HepG2 (cell line): ENCODE data around the gene CDH13. TPM values are rescaled to one million over a fixed set of nuclear protein-coding genes. Genes with fewer than 3 reads are reported as not detected.

Source experiments
- ATAC-seq: fragments of 200-7000 bp; cut with Tn5 transposase; 3 replicates; pipeline ENCODE4 v1.9.1; 2020; ENCODE audit warnings: mild to moderate bottlenecking, moderate library complexity
- BruUV-seq: library from RNA; stranded (reverse); fragments of 400-500 nt; replicated peaks from 2 replicates; lab custom pipeline; 2021; lab: Mats Ljungman, UMichigan
- CTCF ChIA-PET: fragments of 300-600 bp; formaldehyde crosslinking; extraction: SDS; loops from one replicate; lab custom pipeline; 2021; ENCODE audit warnings: low total read pairs, inconsistent platforms, low intra/inter-chr PET ratio; lab: Yijun Ruan, JAX
- POLR2A ChIA-PET: fragments of 350-600 bp; sonication (Branson Sonifier 250); formaldehyde crosslinking; loops from one replicate; lab custom pipeline; 2020; ENCODE audit warnings: antibody characterized with exemption, inconsistent platforms; lab: Yijun Ruan, JAX
- DNase-seq: peaks from one replicate; pipeline ENCODE4 v3.0.0-alpha.2; 2015; ENCODE audit warnings: low spot score
- FAIRE-seq: peaks from 3 replicates; lab custom pipeline; 2011; peaks lifted over from hg19 to GRCh38; lab: Jason Lieb, UNC
- H2AFZ ChIP-seq: one replicate; pipeline ENCODE4 v1.6.1; 2011; ENCODE audit warnings: low read length, inconsistent platforms
- H3K27ac ChIP-seq: fragments of 300-600 bp; 3 replicates; pipeline ENCODE4 v1.8.0; 2011; ENCODE audit warnings: mixed run types, mild to moderate bottlenecking, mixed read lengths, low read length, inconsistent platforms; ENCODE audit not compliant: insufficient read depth; ENCODE audit errors: extremely low read length
- H3K27me3 ChIP-seq, 2 experiments: fragments of 200-600 bp in 1 of 2; 2 replicates in 1 of 2; 3 replicates in 1 of 2; pipeline versions ENCODE4 v1.6.0 to v1.8.0; 2011; ENCODE audit warnings: low read length in 2 of 2, mild to moderate bottlenecking in 2 of 2, moderate library complexity in 2 of 2, inconsistent platforms in 1 of 2; ENCODE audit not compliant: insufficient read depth in 2 of 2, control insufficient read depth in 1 of 2
- H3K36me3 ChIP-seq, 2 experiments: fragments of 200-600 bp in 1 of 2; replicated peaks in 1 of 2; 2 replicates in 1 of 2; 3 replicates in 1 of 2; pipeline versions ENCODE4 v1.5.1 to v1.8.0; 2011; ENCODE audit warnings: low read length in 2 of 2, inconsistent platforms in 1 of 2; ENCODE audit not compliant: insufficient read depth in 2 of 2, control insufficient read depth in 1 of 2
- H3K4me1 ChIP-seq: 2 replicates; pipeline ENCODE4 v1.5.1; 2012; ENCODE audit warnings: low read length, inconsistent platforms; ENCODE audit not compliant: insufficient read depth
- H3K4me2 ChIP-seq: 2 replicates; pipeline ENCODE4 v1.6.0; 2011; ENCODE audit warnings: low read depth, low read length, inconsistent platforms
- H3K4me3 ChIP-seq, 3 experiments: fragments of 200-600 bp in 1 of 3; sonication (generic), shearing (Covaris generic) in 1 of 3; replicated peaks in 1 of 3; 2 replicates each; pipeline ENCODE4 v1.5.1; 2011 to 2016; ENCODE audit warnings: low read length in 3 of 3, inconsistent platforms in 2 of 3, low read depth in 2 of 3, mild to moderate bottlenecking in 2 of 3, control low read depth in 1 of 3, mixed read lengths in 1 of 3; ENCODE audit not compliant: insufficient read depth in 1 of 3
- H3K79me2 ChIP-seq: one replicate; pipeline ENCODE4 v1.6.1; 2011; ENCODE audit warnings: low read length, inconsistent platforms; ENCODE audit not compliant: insufficient read depth
- H3K9ac ChIP-seq: 2 replicates; pipeline ENCODE4 v1.6.0; 2011; ENCODE audit warnings: mild to moderate bottlenecking, low read depth, low read length, inconsistent platforms; ENCODE audit not compliant: insufficient read depth
- H3K9me3 ChIP-seq: 2 replicates; pipeline ENCODE4 v1.5.1; 2012; ENCODE audit warnings: mild to moderate bottlenecking, low read length
- H4K20me1 ChIP-seq: 2 replicates; pipeline ENCODE4 v1.6.0; 2011; ENCODE audit warnings: inconsistent platforms, mild to moderate bottlenecking, low read length, moderate library complexity; ENCODE audit not compliant: insufficient read depth
- DBP ChIP-seq: sonication (generic); formaldehyde crosslinking; IDR thresholded peaks from 2 replicates; pipeline ENCODE4 v1.4.0; 2020; ENCODE audit warnings: missing genetic modification reagents; ENCODE audit errors: not compliant biosample characterization
- DMAP1 ChIP-seq: IDR thresholded peaks from 2 replicates; pipeline ENCODE4 v1.6.1; 2016
- DRAP1 ChIP-seq: IDR thresholded peaks from 2 replicates; pipeline ENCODE4 v1.6.1; 2016; ENCODE audit warnings: missing genetic modification reagents, missing compliant biosample characterization
- EP300 ChIP-seq, 3 experiments: sonication (generic) in 1 of 3; formaldehyde crosslinking in 1 of 3; IDR thresholded peaks; 2 replicates each; pipeline versions ENCODE4 v1.5.1 to v1.6.1; 2011 to 2020; ENCODE audit warnings: low read depth in 2 of 3, low read length in 2 of 3, borderline replicate concordance in 1 of 3, improper control_type of control experiment in 1 of 3, mild to moderate bottlenecking in 1 of 3, missing genetic modification reagents in 1 of 3, moderate library complexity in 1 of 3
- HES4 ChIP-seq: sonication (generic); formaldehyde crosslinking; IDR thresholded peaks from 2 replicates; pipeline ENCODE4 v1.9.0; 2021; ENCODE audit warnings: mild to moderate bottlenecking, missing genetic modification reagents, borderline replicate concordance
- PREB ChIP-seq: sonication (generic); formaldehyde crosslinking; IDR thresholded peaks from 2 replicates; pipeline ENCODE4 v1.4.0; 2020; ENCODE audit warnings: missing genetic modification reagents
- ZBTB2 ChIP-seq: sonication (generic); formaldehyde crosslinking; IDR thresholded peaks from 2 replicates; pipeline ENCODE4 v1.8.0; 2022; ENCODE audit warnings: low read depth, missing genetic modification reagents
- ZFP36L1 ChIP-seq: sonication (generic); formaldehyde crosslinking; IDR thresholded peaks from 2 replicates; pipeline ENCODE4 v1.8.0; 2022; ENCODE audit warnings: mild to moderate bottlenecking, missing genetic modification reagents, moderate library complexity
- ZFP36L2 ChIP-seq: sonication (generic); formaldehyde crosslinking; IDR thresholded peaks from 2 replicates; pipeline ENCODE4 v1.4.0; 2020; ENCODE audit warnings: missing genetic modification reagents
- ZNF333 ChIP-seq: sonication (generic); formaldehyde crosslinking; IDR thresholded peaks from 2 replicates; pipeline ENCODE4 v1.4.0; 2020; ENCODE audit warnings: mild to moderate bottlenecking, missing genetic modification reagents, borderline replicate concordance
- ZNF713 ChIP-seq: sonication (generic); formaldehyde crosslinking; IDR thresholded peaks from 2 replicates; pipeline ENCODE4 v1.4.0; 2020; ENCODE audit warnings: mild to moderate bottlenecking, missing genetic modification reagents
- ZUFSP ChIP-seq: sonication (generic); formaldehyde crosslinking; IDR thresholded peaks from 2 replicates; pipeline ENCODE4 v1.9.0; 2021; ENCODE audit warnings: missing genetic modification reagents, mild to moderate bottlenecking, borderline replicate concordance
- WGBS: methylation state at CpG from one replicate; pipeline ENCODE4 v1.1.6; 2017; ENCODE audit warnings: low lambda C conversion rate; 5-methylcytosine and 5-hydroxymethylcytosine counted together
- in situ Hi-C: cut with HindIII; loops from 2 replicates; pipeline ENCODE4 v1.10.0; 2017; ENCODE audit warnings: low pct_unique_long_range_greater_than_20kb; ENCODE audit not compliant: extremely low pct_ligation_motif_present
- intact Hi-C: fragments of 100-400 bp; cut with micrococcal nuclease; formaldehyde crosslinking; loops from one replicate; pipeline ENCODE4 v1.10.0; 2022; ENCODE audit not compliant: unreplicated experiment
- polyA plus RNA-seq, 8 experiments: library from polyadenylated mRNA; depleted of rRNA in 3 of 8; stranded (reverse) in 7 of 8; unstranded in 1 of 8; fragments of >200 nt; fragmentation: Illumina TruSeq in 4 of 8; extraction: Trizol in 4 of 8; gene quantifications; 2 replicates each; pipeline versions ENCODE4 v1.2.1 to v1.2.3, GENCODE V29; 2011 to 2016; ENCODE audit warnings: low read depth in 4 of 8, missing spikeins in 1 of 8, mixed read lengths in 1 of 8; ENCODE audit not compliant: insufficient read depth in 1 of 8
- total RNA-seq, 5 experiments: library from RNA; depleted of rRNA; stranded (reverse); fragments of >200 nt; fragmentation: Illumina TruSeq; extraction: Trizol; gene quantifications; 2 replicates each; pipeline ENCODE4 v1.2.3, GENCODE V29; 2016; ENCODE audit warnings: low read depth in 1 of 5

Gene CDH13
- total and polyA plus RNA-seq, 2 of the 13 experiments (the other 11 are each of a cell fraction or from before 2014, with no cell fraction given) = not detected

GRCh38 chr16:82993926-82994325 lies 367.2 kb downstream of the CDH13 start:
- FAIRE-seq = no peak
- Histone ChIP-seq H3K4me2 (no peak overlapping the region), H3K27ac (no peak overlapping the region), H3K9ac (no peak overlapping the region), H3K79me2 (no peaks in the 10 kb centered on the region), H3K36me3 (no peaks in the 10 kb centered on the region), H3K27me3 (no peaks in the 10 kb centered on the region), H3K4me1 (no peaks in the 10 kb centered on the region), H3K9me3 (peaks cover 55% of the 10 kb centered on the region), H4K20me1 (no peaks in the 10 kb centered on the region), H3K4me3 (no peak overlapping the region)
- POLR2A ChIA-PET = no interaction called here
- in situ Hi-C loops = no loop called here
- no peak for ATAC-seq
- TF ChIP-seq HES4 (CRISPR knock-in tag) (no peak), DRAP1 (CRISPR knock-in tag) (no peak), DMAP1 (CRISPR knock-in tag) (no peak), ZUFSP (no peak)
- TF ChIP-seq, all 625 proteins: peak for 0
- CTCF ChIA-PET = no interaction called here
- 3% methylated on average over 4 of the region's 4 CpGs for WGBS
- intact Hi-C loops = no loop called here
- no TSS peak for BruUV-seq
- H2AFZ ChIP-seq = no peak overlapping the region
- no peak for DNase-seq

- intact Hi-C loops (no loop called here), in situ Hi-C loops (no loop called here)
- H3K27ac ChIP-seq = no peak overlapping the region
- H4K20me1 ChIP-seq = no peaks in the 10 kb centered on the region
- no peak overlapping the region for H3K9ac ChIP-seq
- H3K36me3 ChIP-seq = no peaks in the 10 kb centered on the region
- H3K9me3 ChIP-seq = peaks cover 40% of the 10 kb centered on the region
- H2AFZ ChIP-seq = no peak overlapping the region
- CTCF ChIA-PET = no interaction called here
- DNase-seq = no peak
- no peaks in the 10 kb centered on the region for H3K4me1 ChIP-seq
- H3K4me2 ChIP-seq = no peak overlapping the region
- no peak overlapping the region for H3K4me3 ChIP-seq
- no TSS peak for BruUV-seq
- FAIRE-seq = no peak
- no peaks in the 10 kb centered on the region for H3K27me3 ChIP-seq
- no peaks in the 10 kb centered on the region for H3K79me2 ChIP-seq
- ATAC-seq = no peak
- POLR2A ChIA-PET = no interaction called here
- 20% methylated on average over 9 of the region's 9 CpGs for WGBS
- TF ChIP-seq ZFP36L2 (CRISPR knock-in tag) (no peak), PREB (CRISPR knock-in tag) (no peak), ZNF333 (CRISPR knock-in tag) (no peak), ZNF713 (no peak), ZBTB2 (CRISPR knock-in tag) (no peak), ZFP36L1 (CRISPR knock-in tag) (no peak), EP300 (IDR thresholded peaks at IDR 0.05; ENCODE audit: low read depth in 2 of 2, low read length in 2 of 2) (no peak), EP300 (CRISPR knock-in tag; IDR thresholded peaks at IDR 0.05; ENCODE audit: borderline replicate concordance) (no peak), DBP (CRISPR knock-in tag) (no peak)
Measured at GRCh38 chr16:82995286-82995923, 368.6 kb downstream of the CDH13 start.
